Limb (tissue), 2 donors: Measurements from ENCODE around the gene CAPN1.

Source experiments
- DNase-seq, 2 donors: peaks; one replicate each; pipeline ENCODE4 v3.0.0-alpha.2; 2016; ENCODE audit errors: extremely low spot score in 2 of 2

The CAPN1 gene

DNA sequence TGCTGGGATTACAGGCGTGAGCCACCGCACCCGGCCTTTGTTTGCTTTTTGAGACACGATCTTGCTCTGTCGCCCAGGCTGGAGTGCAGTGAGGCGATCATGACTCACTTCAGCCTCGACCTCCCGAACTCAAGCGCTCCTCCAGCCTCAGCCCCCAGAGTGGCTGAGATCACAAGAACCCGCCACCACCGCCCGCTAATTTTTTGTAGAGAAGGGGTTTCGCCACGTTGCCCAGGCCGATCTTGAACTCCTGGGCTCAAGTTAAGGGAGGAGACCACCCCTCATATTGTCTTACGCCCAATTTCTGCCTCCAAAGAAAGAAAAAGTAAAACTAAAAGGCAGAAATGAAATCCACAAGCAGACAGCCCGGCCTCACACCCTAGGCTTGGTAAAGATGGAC, 78.6 kb downstream of the CAPN1 start:
- no peak for DNase-seq

DNA sequence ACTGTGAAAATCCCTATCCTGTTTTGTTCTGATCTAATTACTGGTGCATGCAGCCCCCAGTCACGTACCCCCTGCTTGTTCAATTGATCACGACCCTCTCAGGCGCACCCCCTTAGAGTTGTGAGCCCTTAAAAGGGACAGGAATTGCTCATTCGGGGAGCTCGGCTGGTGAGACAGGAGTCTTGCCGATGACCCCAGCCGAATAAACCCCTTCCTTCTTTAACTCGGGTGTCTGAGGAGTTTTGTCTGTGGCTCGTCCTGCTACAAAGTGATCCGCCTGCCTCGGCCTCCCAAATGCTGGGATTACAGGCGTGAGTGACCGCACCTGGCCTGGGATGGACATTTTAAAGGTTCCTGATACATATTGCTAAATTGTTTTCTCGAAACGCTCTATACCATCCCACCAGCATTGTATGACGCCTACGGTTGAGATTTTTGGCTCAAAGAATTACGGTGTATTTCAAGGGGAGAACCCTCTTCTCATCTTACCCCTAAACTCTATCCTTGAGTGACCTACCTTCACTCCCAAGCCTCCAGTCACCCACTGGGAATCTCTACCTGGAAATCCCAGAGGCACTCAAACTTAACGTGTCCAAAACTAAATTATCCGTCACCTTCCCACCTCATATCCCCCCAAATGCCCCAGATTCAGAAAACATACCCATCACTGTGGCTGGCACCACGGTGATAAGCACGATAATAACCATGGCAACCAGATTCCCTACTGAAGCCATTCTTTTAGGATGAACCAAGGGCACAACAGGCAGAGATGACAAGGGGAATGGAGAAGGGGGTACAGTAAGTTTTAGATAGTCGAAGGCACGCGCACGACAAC, 79.2 kb downstream of the CAPN1 start:
- DNase-seq = no peak
